Astrocyte (in vitro differentiated cells and primary cell): ENCODE data around the gene INPP5K. TPM values are rescaled to one million over a fixed set of nuclear protein-coding genes. Genes with fewer than 3 reads are reported as not detected.

ENCODE experiments used
- DNase-seq: peaks from one replicate; pipeline ENCODE4 v3.0.0-alpha.2; 2010; ENCODE audit warnings: low read depth
- FAIRE-seq: peaks from 2 replicates; lab custom pipeline; 2011; peaks lifted over from hg19 to GRCh38; lab: Jason Lieb, UNC
- H2AFZ ChIP-seq: 2 replicates; pipeline ENCODE4 v1.6.0; 2012; ENCODE audit warnings: low read depth, low read length, inconsistent platforms
- H3K27ac ChIP-seq: 2 replicates; pipeline ENCODE4 v1.5.1; 2011; ENCODE audit warnings: low read depth, low read length, inconsistent platforms
- H3K27me3 ChIP-seq: 2 replicates; pipeline ENCODE4 v1.6.0; 2011; ENCODE audit warnings: low read length, inconsistent platforms; ENCODE audit not compliant: insufficient read depth
- H3K36me3 ChIP-seq: 2 replicates; pipeline ENCODE4 v1.5.1; 2011; ENCODE audit warnings: low read length, inconsistent platforms; ENCODE audit not compliant: insufficient read depth
- H3K4me1 ChIP-seq: 2 replicates; pipeline ENCODE4 v1.5.1; 2011; ENCODE audit warnings: low read length, inconsistent platforms; ENCODE audit not compliant: insufficient read depth
- H3K4me2 ChIP-seq: 2 replicates; pipeline ENCODE4 v1.6.0; 2012; ENCODE audit warnings: low read length, inconsistent platforms
- H3K4me3 ChIP-seq: 2 replicates; pipeline ENCODE4 v1.5.1; 2011; ENCODE audit warnings: low read depth, mild to moderate bottlenecking, low read length, inconsistent platforms; ENCODE audit not compliant: insufficient read depth
- H3K79me2 ChIP-seq: 2 replicates; pipeline ENCODE4 v1.6.0; 2012; ENCODE audit warnings: mild to moderate bottlenecking, low read length, inconsistent platforms; ENCODE audit not compliant: insufficient read depth
- H3K9ac ChIP-seq: 2 replicates; pipeline ENCODE4 v1.6.0; 2012; ENCODE audit warnings: mild to moderate bottlenecking, low read length, inconsistent platforms
- H3K9me3 ChIP-seq: 2 replicates; pipeline ENCODE4 v1.5.1; 2012; ENCODE audit warnings: low read depth, mild to moderate bottlenecking, low read length, inconsistent platforms; ENCODE audit not compliant: insufficient read depth
- H4K20me1 ChIP-seq: 2 replicates; pipeline ENCODE4 v1.6.0; 2012; ENCODE audit warnings: low read length, inconsistent platforms; ENCODE audit not compliant: insufficient read depth
- H3K27ac Mint-ChIP-seq: one replicate; pipeline ENCODE4 v1.8.0; 2021; ENCODE audit warnings: mild to moderate bottlenecking, mixed read lengths; ENCODE audit not compliant: unreplicated experiment
- H3K27me3 Mint-ChIP-seq: one replicate; pipeline ENCODE4 v1.8.0; 2021; ENCODE audit warnings: low read depth, mixed read lengths; ENCODE audit not compliant: unreplicated experiment
- H3K36me3 Mint-ChIP-seq: one replicate; pipeline ENCODE4 v1.8.0; 2021; ENCODE audit warnings: low read depth, mixed read lengths; ENCODE audit not compliant: unreplicated experiment
- H3K4me1 Mint-ChIP-seq: one replicate; pipeline ENCODE4 v1.8.0; 2021; ENCODE audit warnings: low read depth, mixed read lengths; ENCODE audit not compliant: unreplicated experiment
- H3K4me3 Mint-ChIP-seq: one replicate; pipeline ENCODE4 v1.8.0; 2021; ENCODE audit warnings: mild to moderate bottlenecking, moderate library complexity, mixed read lengths; ENCODE audit not compliant: unreplicated experiment
- H3K9me3 Mint-ChIP-seq: one replicate; pipeline ENCODE4 v1.8.0; 2021; ENCODE audit warnings: mild to moderate bottlenecking, mixed read lengths; ENCODE audit not compliant: unreplicated experiment
- CTCF ChIP-seq: IDR thresholded peaks from 2 replicates; pipeline ENCODE4 v1.5.1; 2011; ENCODE audit warnings: low read depth, mild to moderate bottlenecking, inconsistent platforms, low read length, moderate library complexity; ENCODE audit not compliant: insufficient read depth
- EZH2 ChIP-seq: IDR thresholded peaks from 2 replicates; pipeline ENCODE4 v1.6.1; 2012; ENCODE audit warnings: mild to moderate bottlenecking, low read length, inconsistent platforms; ENCODE audit not compliant: insufficient read depth
- total RNA-seq: library from RNA; stranded (reverse); gene quantifications from 2 replicates; pipeline ENCODE4 v1.2.1, GENCODE V29; 2021

INPP5K gene
- total RNA-seq, 1 donor from 2014 or later = 26.7 TPM

GRCh38 chr17:1484676-1485422, 31.6 kb downstream of the INPP5K start:
- Histone ChIP-seq H3K4me3 (peak overlapping the region; percentile 64), H3K27me3 (no peaks in the 10 kb centered on the region), H3K27ac (peak overlapping the region; percentile 28), H3K9me3 (no peaks in the 10 kb centered on the region), H3K4me2 (peak overlapping the region; percentile 90), H3K4me1 (peaks cover 33% of the 10 kb centered on the region), H2AFZ (peak overlapping the region; percentile 2), H3K9ac (peak overlapping the region; percentile 78), H4K20me1 (peaks cover 32% of the 10 kb centered on the region), H3K36me3 (peaks cover 9% of the 10 kb centered on the region), H3K79me2 (peaks cover 26% of the 10 kb centered on the region)
- H3K4me3 Mint-ChIP-seq = peak overlapping the region; percentile 86
- TF ChIP-seq CTCF (no peak), EZH2 (no peak)
- H3K36me3 Mint-ChIP-seq = peaks cover 11% of the 10 kb centered on the region
- peak overlapping the region; percentile 89 for H3K27ac Mint-ChIP-seq
- no peaks in the 10 kb centered on the region for H3K27me3 Mint-ChIP-seq
- H3K9me3 Mint-ChIP-seq = no peaks in the 10 kb centered on the region
- FAIRE-seq (no peak), DNase-seq (no peak)
- H3K4me1 Mint-ChIP-seq = peaks cover 12% of the 10 kb centered on the region

GRCh38 chr17:1484060-1484535, 32.3 kb downstream of the INPP5K start:
- Mint-ChIP-seq H3K27me3 (no peaks in the 10 kb centered on the region), H3K4me3 (peak overlapping the region; percentile 79), H3K36me3 (peaks cover 14% of the 10 kb centered on the region), H3K4me1 (peaks cover 11% of the 10 kb centered on the region), H3K27ac (peak overlapping the region; percentile 47), H3K9me3 (no peaks in the 10 kb centered on the region)
- no peak overlapping the region for H3K4me3 ChIP-seq
- H3K27ac ChIP-seq = no peak overlapping the region
- peak overlapping the region; percentile 54 for H3K4me2 ChIP-seq
- FAIRE-seq (no peak), DNase-seq (no peak)
- peaks cover 32% of the 10 kb centered on the region for H4K20me1 ChIP-seq
- H3K4me1 ChIP-seq = peaks cover 32% of the 10 kb centered on the region
- peaks cover 20% of the 10 kb centered on the region for H3K79me2 ChIP-seq
- H3K36me3 ChIP-seq = peaks cover 9% of the 10 kb centered on the region
- H2AFZ ChIP-seq = no peak overlapping the region
- H3K9ac ChIP-seq = no peak overlapping the region
- H3K27me3 ChIP-seq = no peaks in the 10 kb centered on the region
- TF ChIP-seq EZH2 (no peak), CTCF (no peak)
- no peaks in the 10 kb centered on the region for H3K9me3 ChIP-seq

GRCh38 chr17:1482680-1483079, 33.7 kb downstream of the INPP5K start:
- Mint-ChIP-seq H3K36me3 (peaks cover 14% of the 10 kb centered on the region), H3K4me1 (peaks cover 7% of the 10 kb centered on the region), H3K4me3 (no peak overlapping the region), H3K9me3 (no peaks in the 10 kb centered on the region), H3K27ac (peak overlapping the region; percentile 34), H3K27me3 (no peaks in the 10 kb centered on the region)
- Histone ChIP-seq H2AFZ (no peak overlapping the region), H3K4me3 (no peak overlapping the region), H3K27ac (no peak overlapping the region), H3K79me2 (peaks cover 12% of the 10 kb centered on the region), H3K27me3 (no peaks in the 10 kb centered on the region), H3K36me3 (peaks cover 12% of the 10 kb centered on the region), H3K9ac (no peak overlapping the region), H3K4me1 (peaks cover 19% of the 10 kb centered on the region), H3K9me3 (no peaks in the 10 kb centered on the region), H4K20me1 (peaks cover 35% of the 10 kb centered on the region), H3K4me2 (no peak overlapping the region)
- FAIRE-seq (no peak), DNase-seq (no peak)
- TF ChIP-seq CTCF = no peak
